GM19240 (cell line): ENCODE results near the gene LAPTM4A.

ENCODE experiments used
- DNase-seq: peaks from one replicate; pipeline ENCODE4 v3.0.0; 2011; ENCODE audit warnings: low spot score; ENCODE audit not compliant: insufficient read length

The LAPTM4A gene

GRCh38 chr2:20021405-20022009, 29.9 kb downstream of the LAPTM4A start:
- no peak for DNase-seq

GRCh38 chr2:20019747-20020146, 31.7 kb downstream of the LAPTM4A start:
- DNase-seq = no peak

DNA sequence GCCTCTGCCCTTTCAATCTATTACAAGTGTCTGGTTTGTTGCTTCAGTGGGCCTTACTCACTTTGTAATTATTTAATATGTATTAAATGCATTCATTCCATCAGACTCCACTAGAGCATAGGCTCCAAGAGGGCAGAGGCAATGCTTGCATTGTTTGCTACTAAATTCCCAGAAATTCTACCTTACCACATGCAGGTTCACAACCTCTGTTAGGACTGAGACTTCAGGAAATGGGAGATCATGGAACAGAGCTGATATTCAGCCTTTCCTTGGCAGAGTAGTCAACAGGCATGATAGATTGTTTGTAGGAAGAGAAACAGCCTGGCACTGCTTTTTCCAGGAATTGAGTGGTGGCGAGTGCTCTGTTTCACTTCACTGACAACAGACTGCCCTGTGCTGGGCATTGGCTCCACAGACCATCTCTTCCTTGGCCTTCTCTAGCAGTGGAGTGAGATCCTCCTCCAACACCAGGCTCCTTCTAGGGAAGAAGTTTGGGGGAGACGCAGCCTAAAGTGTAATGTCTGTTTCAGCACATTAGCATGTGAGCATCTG, 32.8 kb downstream of the LAPTM4A start:
- DNase-seq = no peak

DNA sequence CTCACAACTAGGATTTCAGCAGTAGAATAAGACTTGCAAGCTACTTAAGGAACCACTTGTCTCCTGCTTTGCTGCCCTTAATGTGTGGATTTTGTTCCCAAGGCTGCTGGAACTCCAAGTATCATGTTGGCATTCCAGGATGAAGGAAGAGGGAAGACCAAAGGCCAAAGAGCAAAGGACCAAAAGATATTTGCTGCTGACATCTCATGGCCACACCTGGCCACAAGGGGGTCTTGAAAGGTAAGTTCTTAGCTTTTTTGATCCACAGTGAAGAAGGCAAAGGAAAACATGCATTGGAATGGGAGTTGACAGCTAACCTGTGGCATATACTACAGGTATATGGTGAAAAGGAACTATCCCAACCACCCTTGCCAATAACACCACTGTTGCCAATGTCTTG, 35.1 kb downstream of the LAPTM4A start:
- DNase-seq = no peak

GRCh38 chr2:20015482-20016083, 35.8 kb downstream of the LAPTM4A start:
- peak; percentile 41 for DNase-seq

GRCh38 chr2:20013126-20013849, 38.1 kb downstream of the LAPTM4A start:
- DNase-seq = no peak

GRCh38 chr2:20012282-20013125, 38.9 kb downstream of the LAPTM4A start, which contains the start of gene MATN3:
MATN3 (minus strand) TSS chr2:20012668; CDS start chr2:20012631, 37 bp downstream.
- no peak for DNase-seq

GRCh38 chr2:20012032-20012281, 39.5 kb downstream of the LAPTM4A start:
- no peak for DNase-seq

- no peak for DNase-seq
Measured at GRCh38 chr2:20011276-20012031, 40.0 kb downstream of the LAPTM4A start.

- no peak for DNase-seq
Measured at GRCh38 chr2:20008703-20009102, 42.7 kb downstream of the LAPTM4A start.

DNA sequence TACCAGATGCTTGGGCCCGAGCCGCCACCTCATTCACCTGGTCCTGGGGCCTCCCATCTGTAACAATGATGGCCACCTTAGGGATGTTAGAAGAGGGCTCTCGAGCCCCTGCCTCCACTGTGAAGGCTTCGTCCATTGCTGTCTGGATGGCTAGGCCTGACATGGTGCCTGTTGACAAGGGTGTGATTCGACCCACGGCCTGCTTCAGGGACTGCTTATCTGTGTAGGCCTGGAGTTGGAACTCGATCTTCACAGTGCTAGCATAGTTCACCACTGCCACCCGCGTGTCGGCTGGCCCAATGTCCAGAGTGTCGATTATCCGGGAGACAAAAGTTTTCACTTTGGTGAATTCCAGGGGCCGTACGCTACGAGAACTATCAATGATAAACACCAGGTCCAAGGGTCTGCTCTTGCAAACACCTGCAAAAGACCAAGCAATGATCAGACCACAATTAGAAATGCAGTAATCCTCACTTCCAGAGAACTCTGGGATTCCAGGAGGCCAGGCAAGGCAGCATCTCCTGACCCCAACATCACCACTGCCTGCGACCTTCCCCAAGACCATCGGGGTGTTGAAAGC, 45.4 kb downstream of the LAPTM4A start:
- DNase-seq = no peak

- DNase-seq = no peak
Measured at GRCh38 chr2:20005067-20005627, 46.3 kb downstream of the LAPTM4A start.

- DNase-seq = no peak
Measured at GRCh38 chr2:20001361-20001863, 50.0 kb downstream of the LAPTM4A start.

- DNase-seq = no peak
Measured at GRCh38 chr2:19993731-19994130, 57.7 kb downstream of the LAPTM4A start.

GRCh38 chr2:19991895-19992294, 59.5 kb downstream of the LAPTM4A start:
- DNase-seq = no peak

- DNase-seq = no peak
Measured at GRCh38 chr2:19990416-19990728, 61.1 kb downstream of the LAPTM4A start.

DNA sequence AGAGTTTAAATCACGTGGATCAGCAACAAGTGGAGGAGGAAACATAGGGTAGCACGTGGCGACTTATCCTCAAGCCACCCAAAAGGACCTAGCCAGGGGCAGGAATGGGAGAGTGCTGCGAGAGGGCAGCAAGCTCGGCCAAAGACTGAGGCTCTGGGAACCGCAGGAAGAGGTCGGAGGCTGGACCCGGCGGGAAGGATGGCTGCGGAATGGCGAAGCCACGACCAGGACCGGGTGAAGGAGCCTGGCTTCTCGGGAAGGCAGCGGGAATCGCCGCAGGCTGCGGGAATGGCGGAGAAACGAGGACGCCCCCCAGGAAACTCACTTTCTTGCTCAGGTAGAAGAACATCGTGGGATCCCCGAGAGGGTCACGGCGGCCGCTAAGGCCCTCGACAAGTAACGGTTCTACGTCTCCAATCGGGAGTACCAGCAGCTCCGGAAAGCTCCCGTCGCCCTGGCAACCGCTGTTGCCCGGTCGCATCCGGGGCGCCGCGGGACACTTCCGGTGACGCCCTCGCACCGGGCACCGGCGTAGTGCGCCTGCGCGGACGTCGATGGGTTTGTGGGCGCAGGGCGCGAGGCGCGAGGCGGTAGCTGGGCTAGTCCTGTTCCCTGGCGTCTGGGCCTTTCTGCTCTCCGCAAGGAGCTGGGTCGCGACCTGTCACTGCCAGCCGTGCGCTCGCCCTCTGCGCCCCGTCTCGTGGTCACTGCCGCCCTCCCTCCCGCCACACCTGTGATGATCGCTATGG, 61.6 kb downstream of the LAPTM4A start, which contains the start of gene WDR35:
WDR35 (minus strand) TSS at position 439 of the 749 bp plus-strand sequence; CDS start at position 349, 90 bp downstream.
- peak; percentile 92 for DNase-seq

DNA sequence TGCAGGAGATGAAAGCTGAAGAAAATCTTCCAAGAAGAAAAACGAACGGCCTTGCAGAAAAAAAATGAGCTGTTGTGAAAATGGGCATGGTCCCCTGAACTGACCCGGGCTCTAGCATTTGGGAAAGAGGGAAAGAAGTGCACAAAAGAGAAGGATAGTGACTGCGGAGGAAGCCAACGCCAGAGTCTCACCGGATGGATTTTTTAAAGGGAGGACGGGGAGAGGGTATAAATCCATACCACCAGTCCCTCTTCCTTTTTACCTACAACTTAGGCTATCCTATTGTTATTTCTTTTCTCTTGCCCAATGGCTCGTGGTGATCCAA, 62.1 kb downstream of the LAPTM4A start:
- no peak for DNase-seq

DNA sequence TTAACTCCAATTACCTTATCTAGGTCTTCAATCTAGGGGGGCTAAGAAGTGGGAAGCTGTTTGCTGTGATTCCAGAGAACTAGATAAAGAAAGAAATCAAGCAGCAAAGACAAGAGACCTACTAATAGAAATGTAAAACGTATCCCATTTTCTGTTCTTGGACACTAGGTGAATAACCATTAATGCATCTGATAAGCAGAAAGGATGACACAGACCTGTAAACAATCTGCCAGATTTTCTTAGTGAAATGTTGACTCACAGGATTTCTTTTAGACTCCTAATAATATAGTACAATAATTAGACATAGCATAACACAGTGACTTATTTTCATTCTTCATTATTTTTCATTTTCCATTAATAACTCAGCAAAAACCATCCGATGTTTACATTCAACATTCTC, 62.8 kb downstream of the LAPTM4A start:
- no peak for DNase-seq

DNA sequence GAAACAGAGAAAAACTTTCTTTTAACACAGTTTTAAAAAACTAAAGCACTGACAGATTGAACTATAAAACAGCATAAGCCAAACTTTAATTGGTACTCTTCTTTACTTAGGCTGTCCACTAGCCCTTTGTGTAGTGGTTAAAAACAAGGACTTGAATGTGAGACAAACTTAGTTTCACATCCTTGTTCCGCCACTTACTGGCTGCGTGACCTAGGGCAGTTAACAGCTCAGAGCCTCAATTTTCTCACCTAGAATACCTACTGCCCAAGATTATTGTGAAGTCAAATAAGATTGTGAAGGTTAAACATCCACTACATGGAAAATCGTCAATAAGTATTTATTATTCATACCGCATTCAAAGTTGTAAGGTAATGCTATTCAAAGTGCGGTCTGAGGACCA, 63.5 kb downstream of the LAPTM4A start:
- DNase-seq = no peak
